ENCODE measurements around the gene SLC25A21.

Gene SLC25A21

DNA sequence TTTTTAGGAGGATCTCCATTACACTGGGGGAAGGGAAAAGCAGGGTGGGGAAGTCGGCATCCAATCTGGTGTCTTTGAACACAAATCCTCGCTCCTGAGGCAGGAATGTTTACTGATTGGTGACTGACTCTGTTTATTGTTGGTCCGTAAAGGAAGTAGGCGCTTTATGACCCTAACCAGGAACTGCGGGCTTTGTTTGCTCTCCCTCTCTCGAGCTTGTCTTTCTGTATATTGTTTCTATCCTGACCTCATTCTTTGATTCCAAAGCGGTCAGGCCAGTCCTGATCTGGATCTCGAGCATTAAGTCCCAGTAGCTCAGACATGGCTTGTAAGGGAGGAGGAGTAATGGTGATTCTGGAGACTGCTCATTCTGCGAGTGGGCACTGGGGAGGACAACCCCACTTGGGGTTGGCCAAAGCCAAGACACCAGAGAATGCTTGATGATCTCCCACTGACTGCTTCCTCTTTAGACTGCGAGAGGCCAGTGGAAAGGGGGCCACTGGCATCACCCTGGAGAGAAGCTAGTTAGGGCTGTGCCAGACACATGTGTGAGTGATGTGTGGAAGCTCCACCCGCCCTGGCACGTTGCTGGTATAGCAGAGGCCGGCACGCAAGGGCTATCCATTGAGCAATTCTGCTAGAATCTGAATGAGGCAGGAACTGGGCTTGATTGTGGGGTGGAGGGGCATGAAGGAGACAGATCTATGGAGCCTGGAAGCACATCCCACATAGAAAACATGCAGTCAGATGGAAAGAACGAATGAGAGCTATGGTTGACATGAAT is 316.1 kb downstream of the SLC25A21 start:
- FAIRE-seq = no peak
- DNase-seq (ENCODE audit: extremely low spot score, insufficient read length, low read depth) = no peak

GRCh38 chr14:36855396-36855795 is 317.0 kb downstream of the SLC25A21 start:
- FAIRE-seq (no peak), DNase-seq (ENCODE audit: extremely low spot score, insufficient read length, low read depth) (no peak)

DNA sequence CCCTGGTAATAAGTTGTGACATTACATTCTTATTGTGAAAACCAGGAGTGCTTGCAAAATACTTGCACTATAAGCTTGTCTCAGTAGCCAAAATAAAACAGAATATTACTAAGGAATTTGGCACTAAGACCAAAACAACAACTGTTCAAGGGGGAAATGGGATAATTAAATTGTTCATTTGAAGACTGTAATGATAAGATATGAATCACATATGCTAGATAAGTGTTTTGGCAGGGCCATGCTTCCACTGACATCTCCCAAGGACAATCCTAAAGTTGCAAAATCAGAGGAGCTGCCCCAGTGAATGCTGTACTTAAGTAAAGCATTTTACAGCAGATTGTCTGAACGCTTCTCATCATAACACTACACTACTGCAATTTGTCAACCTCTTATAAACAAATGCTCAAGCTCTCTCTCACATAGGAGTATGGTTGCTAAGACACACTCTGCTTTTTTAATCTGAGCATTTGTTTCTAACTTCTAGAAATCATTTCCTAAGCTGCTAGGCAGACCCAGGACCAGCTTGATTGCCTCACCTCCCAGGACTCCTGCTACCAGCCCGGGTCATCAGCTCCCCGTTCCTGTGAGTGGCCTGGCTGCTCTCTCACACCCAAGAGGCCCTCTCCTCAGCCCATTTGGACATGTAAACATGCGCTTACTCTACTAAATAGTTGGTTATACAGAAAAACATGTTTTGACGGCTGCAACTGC is 319.3 kb downstream of the SLC25A21 start:
- no peak for DNase-seq (ENCODE audit: extremely low spot score, insufficient read length, low read depth)
- FAIRE-seq = no peak

DNA sequence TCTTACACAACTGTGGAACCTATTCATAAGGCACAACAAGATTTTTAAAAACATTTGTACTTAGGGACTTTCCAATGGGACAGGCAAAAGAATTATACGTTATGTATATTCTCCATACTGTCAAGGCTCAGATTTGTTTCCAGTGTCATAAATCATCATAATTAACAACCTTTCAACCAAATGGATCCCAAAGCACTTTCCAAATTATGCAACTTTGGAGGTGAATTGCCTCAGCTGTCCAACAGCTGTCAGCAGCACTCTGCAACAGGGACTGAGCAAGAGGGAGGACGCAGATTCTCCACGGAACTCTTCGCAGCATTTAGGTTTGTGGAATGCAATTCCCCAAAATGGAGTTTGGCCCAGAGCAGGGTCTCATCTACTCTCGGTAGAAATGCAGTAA is 324.2 kb downstream of the SLC25A21 start:
- FAIRE-seq (no peak), DNase-seq (ENCODE audit: extremely low spot score, insufficient read length, low read depth) (no peak)

DNA sequence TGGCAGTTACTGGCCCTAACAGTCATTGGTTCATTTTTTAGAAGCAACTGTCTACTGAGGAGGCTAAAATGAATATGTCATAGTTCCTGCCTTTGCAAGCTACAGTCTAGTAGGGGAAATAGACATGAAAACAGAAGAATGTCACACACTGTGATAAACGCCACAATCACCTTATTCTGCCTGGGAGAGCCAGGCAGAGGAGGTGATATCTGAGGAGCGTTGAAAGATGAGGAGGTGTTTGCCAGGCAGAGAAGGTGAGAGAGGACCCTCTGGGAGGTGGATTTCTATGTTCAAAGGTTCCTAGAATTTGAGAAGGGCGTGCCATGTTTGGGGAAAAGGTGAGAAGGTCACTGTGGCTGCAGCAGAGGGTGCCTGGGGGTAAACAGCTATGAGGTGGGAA is 325.0 kb downstream of the SLC25A21 start:
- DNase-seq (ENCODE audit: extremely low spot score, insufficient read length, low read depth) (no peak), FAIRE-seq (no peak)

- DNase-seq (ENCODE audit: extremely low spot score, insufficient read length, low read depth) (no peak), FAIRE-seq (no peak)
These were observed 326.9 kb downstream of the SLC25A21 start for GRCh38 chr14:36845356-36846012.

GRCh38 chr14:36844443-36845195 is 327.8 kb downstream of the SLC25A21 start:
- no peak for FAIRE-seq
- no peak for DNase-seq (ENCODE audit: extremely low spot score, insufficient read length, low read depth)

DNA sequence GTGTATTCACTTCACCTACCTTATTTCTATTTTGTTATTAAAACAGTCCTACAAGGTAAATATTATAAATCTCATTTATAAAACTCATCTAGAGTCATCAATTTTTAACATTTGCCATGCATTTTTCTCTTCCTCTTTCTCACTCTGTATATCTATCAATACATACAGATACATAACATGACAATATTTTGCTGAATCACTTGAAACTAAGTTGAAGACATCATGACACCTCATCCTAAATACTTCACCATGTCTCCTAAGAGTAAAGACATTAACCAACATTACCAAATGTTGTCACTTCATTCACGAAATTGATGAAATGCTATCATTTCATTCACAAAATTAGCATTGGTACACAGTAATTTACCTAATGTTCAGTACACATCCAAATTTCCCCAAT is 329.0 kb downstream of the SLC25A21 start:
- no peak for DNase-seq (ENCODE audit: extremely low spot score, insufficient read length, low read depth)
- no peak for FAIRE-seq

DNA sequence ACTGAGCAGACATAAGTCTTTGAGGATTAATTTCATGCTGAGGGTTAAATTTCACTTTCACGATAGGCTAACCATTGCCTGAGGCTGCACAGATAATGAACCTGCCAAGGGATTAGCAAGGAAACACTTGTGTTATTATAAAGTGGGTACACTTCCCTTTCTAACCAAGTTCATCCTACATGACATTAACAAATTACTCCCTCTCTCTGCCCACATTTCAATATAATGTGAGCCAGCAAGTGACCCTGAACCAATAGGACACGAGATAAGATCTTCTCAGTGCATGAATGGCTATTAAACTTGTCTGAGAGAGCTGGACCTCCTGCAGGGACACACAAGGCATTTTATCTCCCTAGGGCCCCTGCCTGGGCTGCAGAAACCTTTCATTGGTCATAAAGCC is 337.3 kb downstream of the SLC25A21 start:
- no peak for FAIRE-seq

DNA sequence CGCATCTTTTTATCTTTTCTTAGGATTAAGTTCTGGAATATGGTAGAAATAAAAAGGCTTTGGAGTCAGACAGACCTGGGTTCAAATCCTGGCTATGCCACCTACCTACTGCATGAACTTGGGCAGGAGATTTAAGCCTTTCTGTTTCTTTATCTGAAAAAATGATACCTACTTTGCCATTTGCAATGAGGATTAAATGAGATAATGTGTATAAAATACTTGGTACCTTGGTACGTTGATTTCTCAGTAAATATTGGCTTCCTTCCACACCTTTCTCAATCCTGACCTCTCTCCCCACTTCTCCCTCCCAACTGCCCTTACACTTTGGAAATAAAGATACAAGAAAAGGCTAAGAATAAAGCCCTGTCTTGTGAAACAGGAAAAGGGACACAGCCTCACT is 338.1 kb downstream of the SLC25A21 start:
- DNase-seq (ENCODE audit: extremely low spot score, insufficient read length, low read depth) = no peak

More for the DNA sequence above, 337.3 kb downstream of the SLC25A21 start:
- DNase-seq (ENCODE audit: extremely low spot score, insufficient read length, low read depth) = no peak

DNA sequence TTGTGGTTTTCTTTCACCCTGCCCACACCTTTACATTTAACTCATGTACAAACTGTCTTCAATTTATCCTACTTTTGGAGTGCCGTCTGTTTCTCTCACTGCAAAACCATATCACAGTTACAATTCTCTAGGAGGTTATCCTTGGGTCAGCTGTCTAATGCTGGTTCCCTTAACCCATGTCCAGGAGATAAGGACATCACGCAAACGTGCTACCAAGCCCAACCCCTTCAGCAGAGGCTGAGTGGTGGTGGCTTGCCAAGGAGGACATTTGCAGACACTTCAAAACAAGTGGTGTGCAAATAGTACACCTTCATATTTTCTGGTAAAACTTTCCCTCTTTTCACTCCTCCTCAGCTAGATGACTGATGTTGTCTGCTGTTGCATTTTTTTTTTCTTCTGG is 342.9 kb downstream of the SLC25A21 start:
- no peak for FAIRE-seq
- no peak for DNase-seq (ENCODE audit: extremely low spot score, insufficient read length, low read depth)

More for the DNA sequence above, 338.1 kb downstream of the SLC25A21 start:
- FAIRE-seq = no peak

GRCh38 chr14:36827861-36828260 is 344.5 kb downstream of the SLC25A21 start:
- no peak for FAIRE-seq
- no peak for DNase-seq (ENCODE audit: extremely low spot score, insufficient read length, low read depth)

GRCh38 chr14:36826614-36827013 is 345.8 kb downstream of the SLC25A21 start:
- no peak for DNase-seq (ENCODE audit: extremely low spot score, insufficient read length, low read depth)
- FAIRE-seq = no peak

GRCh38 chr14:36824854-36825253 is 347.6 kb downstream of the SLC25A21 start:
- DNase-seq (ENCODE audit: extremely low spot score, insufficient read length, low read depth) (no peak), FAIRE-seq (no peak)

DNA sequence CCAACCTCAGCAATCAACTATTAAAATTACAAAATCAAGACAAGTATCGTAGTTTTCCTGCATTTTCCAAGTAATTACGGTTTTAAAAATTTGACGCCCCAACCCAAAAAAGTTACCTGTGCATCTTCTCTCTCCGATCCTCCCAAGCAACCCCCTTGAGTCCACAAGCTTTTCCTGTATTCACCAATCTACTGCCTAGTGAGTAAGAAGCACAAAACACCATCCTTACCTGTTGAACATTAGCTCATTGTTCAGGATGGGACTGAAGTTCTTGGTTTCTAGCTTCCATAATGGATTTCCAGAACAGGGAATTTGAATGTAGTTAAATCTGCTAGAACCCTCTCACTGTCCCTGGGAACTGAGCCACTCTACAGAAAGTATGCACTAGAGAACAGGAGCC is 348.8 kb downstream of the SLC25A21 start:
- no peak for FAIRE-seq
- DNase-seq (ENCODE audit: extremely low spot score, insufficient read length, low read depth) = no peak

GRCh38 chr14:36822685-36823084 is 349.7 kb downstream of the SLC25A21 start:
- FAIRE-seq (no peak), DNase-seq (ENCODE audit: extremely low spot score, insufficient read length, low read depth) (no peak)

GRCh38 chr14:36820901-36821300 is 351.5 kb downstream of the SLC25A21 start:
- no peak for DNase-seq (ENCODE audit: extremely low spot score, insufficient read length, low read depth)
- FAIRE-seq = no peak

GRCh38 chr14:36820111-36820709 is 352.2 kb downstream of the SLC25A21 start:
- no peak for DNase-seq (ENCODE audit: extremely low spot score, insufficient read length, low read depth)
- no peak for FAIRE-seq

- FAIRE-seq (no peak), DNase-seq (ENCODE audit: extremely low spot score, insufficient read length, low read depth) (no peak)
These were observed 353.5 kb downstream of the SLC25A21 start for GRCh38 chr14:36818794-36819384.

DNA sequence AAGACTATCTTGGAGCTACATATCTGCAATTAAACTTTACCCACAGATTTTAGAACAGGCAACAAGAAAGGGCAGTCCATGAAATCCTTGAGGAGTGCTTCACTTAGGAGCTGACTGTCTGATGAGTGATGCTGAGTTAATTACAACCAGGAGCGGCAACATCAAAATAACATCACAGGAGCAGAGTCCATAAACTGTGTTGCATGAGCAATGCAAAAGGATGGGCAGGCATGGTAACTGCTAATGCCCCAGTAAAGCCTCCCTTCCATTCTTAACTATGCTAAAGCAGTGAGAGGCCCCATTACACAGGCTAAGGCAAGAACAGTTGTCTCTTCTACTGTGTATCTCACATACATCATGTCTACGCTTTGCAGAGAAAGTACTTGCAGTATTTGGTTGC is 354.2 kb downstream of the SLC25A21 start:
- FAIRE-seq = no peak
- no peak for DNase-seq (ENCODE audit: extremely low spot score, insufficient read length, low read depth)

Measured in GM18507 (cell line).